HEK293 (cell line): ENCODE data around the gene LRFN2.

Experiments used
- CTCF ChIA-PET: fragments of 350-600 bp; formaldehyde crosslinking; extraction: SDS; loops from one replicate; lab custom pipeline; 2021; ENCODE audit warnings: antibody characterized with exemption; lab: Yijun Ruan, JAX
- POLR2A ChIA-PET: fragments of 300-600 bp; formaldehyde crosslinking; extraction: SDS; loops from one replicate; lab custom pipeline; 2020; ENCODE audit warnings: antibody characterized with exemption, inconsistent platforms; lab: Yijun Ruan, JAX
- H3K27ac ChIP-seq: fragments of 200-500 bp; sonication (Bioruptor generic); 2 replicates; pipeline ENCODE4 v1.5.1; 2014; ENCODE audit warnings: low read depth, low read length, control low read depth, inconsistent platforms; ENCODE audit errors: extremely low read depth
- H3K36me3 ChIP-seq, 2 experiments: fragments of 200-500 bp in 1 of 2; sonication (Bioruptor generic) in 1 of 2; 1 replicate in 1 of 2; 2 replicates in 1 of 2; pipeline ENCODE4 v1.5.1; 2014 to 2017; ENCODE audit warnings: inconsistent platforms in 2 of 2, low read length in 2 of 2; ENCODE audit not compliant: control insufficient read depth in 2 of 2, insufficient read depth in 1 of 2
- H3K4me1 ChIP-seq: fragments of 200-500 bp; sonication (Bioruptor generic); 2 replicates; pipeline ENCODE4 v1.5.1; 2014; ENCODE audit warnings: mild to moderate bottlenecking, low read length, inconsistent platforms; ENCODE audit not compliant: control insufficient read depth, insufficient read depth
- H3K4me3 ChIP-seq: 2 replicates; pipeline ENCODE4 v1.5.1; 2011; ENCODE audit warnings: low read depth, mild to moderate bottlenecking, control low read depth, low read length, moderate library complexity
- H3K9me3 ChIP-seq: fragments of 200-500 bp; sonication (Bioruptor generic); 2 replicates; pipeline ENCODE4 v1.5.1; 2014; ENCODE audit warnings: low read depth, low read length, inconsistent platforms; ENCODE audit not compliant: control insufficient read depth, insufficient read depth
- GLIS1 ChIP-seq: fragments of 450-650 bp; formaldehyde crosslinking; IDR thresholded peaks from 2 replicates; pipeline ENCODE4 v1.5.1; 2016; ENCODE audit warnings: missing biosample characterization, missing genetic modification characterization
- HOXD13 ChIP-seq: sonication (generic); formaldehyde crosslinking; IDR thresholded peaks from 2 replicates; pipeline ENCODE4 v1.8.0; 2022; ENCODE audit warnings: missing genetic modification reagents, borderline replicate concordance
- IKZF3 ChIP-seq: fragments of 450-650 bp; IDR thresholded peaks from 2 replicates; pipeline ENCODE4 v1.5.0; 2018; ENCODE audit warnings: missing biosample characterization, mild to moderate bottlenecking, missing genetic modification characterization, moderate library complexity
- KLF7 ChIP-seq: fragments of 450-650 bp; formaldehyde crosslinking; IDR thresholded peaks from 2 replicates; pipeline ENCODE4 v1.5.1; 2016; ENCODE audit warnings: missing biosample characterization, missing genetic modification characterization, borderline replicate concordance
- PRDM2 ChIP-seq: fragments of 450-650 bp; formaldehyde crosslinking; IDR thresholded peaks from 2 replicates; pipeline ENCODE4 v1.5.1; 2016; ENCODE audit warnings: missing biosample characterization, missing genetic modification characterization, borderline replicate concordance
- SCRT2 ChIP-seq: fragments of 450-650 bp; formaldehyde crosslinking; IDR thresholded peaks from 2 replicates; pipeline ENCODE4 v1.5.1; 2016; ENCODE audit warnings: missing biosample characterization, missing genetic modification characterization
- ZFP3 ChIP-seq: fragments of 450-650 bp; formaldehyde crosslinking; IDR thresholded peaks from 2 replicates; pipeline ENCODE4 v1.5.1; 2016; ENCODE audit warnings: low read depth, missing biosample characterization, missing genetic modification characterization
- ZNF239 ChIP-seq: fragments of 450-650 bp; formaldehyde crosslinking; IDR thresholded peaks from 2 replicates; pipeline ENCODE4 v1.5.1; 2016; ENCODE audit warnings: missing biosample characterization, missing genetic modification characterization
- ZNF24 ChIP-seq: fragments of 450-650 bp; formaldehyde crosslinking; IDR thresholded peaks from 2 replicates; pipeline ENCODE4 v1.5.1; 2016; ENCODE audit warnings: missing biosample characterization, missing genetic modification characterization
- ZNF26 ChIP-seq: fragments of 450-650 bp; formaldehyde crosslinking; IDR thresholded peaks from 2 replicates; pipeline ENCODE4 v1.5.1; 2016; ENCODE audit warnings: missing biosample characterization, missing genetic modification characterization
- ZNF48 ChIP-seq: fragments of 450-650 bp; formaldehyde crosslinking; IDR thresholded peaks from 2 replicates; pipeline ENCODE4 v1.5.1; 2016; ENCODE audit warnings: missing biosample characterization, missing genetic modification characterization
- ZNF571 ChIP-seq: fragments of 450-650 bp; formaldehyde crosslinking; IDR thresholded peaks from 2 replicates; pipeline ENCODE4 v1.5.0; 2017; ENCODE audit warnings: missing biosample characterization, missing genetic modification characterization
- ZNF600 ChIP-seq: fragments of 450-650 bp; formaldehyde crosslinking; IDR thresholded peaks from 2 replicates; pipeline ENCODE4 v1.5.1; 2016; ENCODE audit warnings: missing biosample characterization, missing genetic modification characterization
- ZNF664 ChIP-seq: fragments of 450-650 bp; formaldehyde crosslinking; IDR thresholded peaks from 2 replicates; pipeline ENCODE4 v1.5.1; 2016; ENCODE audit warnings: missing biosample characterization, missing genetic modification characterization
- ZNF701 ChIP-seq: fragments of 450-650 bp; formaldehyde crosslinking; IDR thresholded peaks from 2 replicates; pipeline ENCODE4 v1.5.1; 2016; ENCODE audit warnings: missing biosample characterization, missing genetic modification characterization
- ZSCAN30 ChIP-seq: fragments of 450-650 bp; IDR thresholded peaks from 2 replicates; pipeline ENCODE4 v1.5.1; 2018; ENCODE audit warnings: missing biosample characterization, mild to moderate bottlenecking, missing genetic modification characterization, moderate library complexity
- ZSCAN5A ChIP-seq: fragments of 450-650 bp; formaldehyde crosslinking; IDR thresholded peaks from 2 replicates; pipeline ENCODE4 v1.5.1; 2016; ENCODE audit warnings: missing biosample characterization, missing genetic modification characterization
- TF ChIP-seq, protein P1 (sequence below): fragments of 450-650 bp; formaldehyde crosslinking; conservative IDR thresholded peaks from 2 replicates; pipeline ENCODE4 v1.5.1; 2016; ENCODE audit warnings: low read depth, missing biosample characterization, missing genetic modification characterization
- TF ChIP-seq, protein P2 (sequence below): fragments of 450-650 bp; formaldehyde crosslinking; IDR thresholded peaks from 2 replicates; pipeline ENCODE4 v1.5.1; 2016; ENCODE audit warnings: missing biosample characterization, missing genetic modification characterization

The LRFN2 gene

GRCh38 chr6:40419377-40419776 lies 167.8 kb downstream of the LRFN2 start:
- Histone ChIP-seq H3K4me3 (no peak overlapping the region), H3K27ac (no peak overlapping the region), H3K9me3 (no peaks in the 10 kb centered on the region), H3K36me3 (no peaks in the 10 kb centered on the region), H3K4me1 (no peaks in the 10 kb centered on the region)
- ChIA-PET POLR2A (no interaction called here), CTCF (interaction anchor here (0.6 to 1.2 kb wide), 3 partner anchors 9 to 406 kb away, joined by 3 read pairs; no protein-coding TSS in a partner anchor)
- TF ChIP-seq SCRT2 (0 out of 2 replicates have a peak, but pooled peaks have one; percentile 27), ZNF701 (tag by site-specific recombination) (no peak)

DNA sequence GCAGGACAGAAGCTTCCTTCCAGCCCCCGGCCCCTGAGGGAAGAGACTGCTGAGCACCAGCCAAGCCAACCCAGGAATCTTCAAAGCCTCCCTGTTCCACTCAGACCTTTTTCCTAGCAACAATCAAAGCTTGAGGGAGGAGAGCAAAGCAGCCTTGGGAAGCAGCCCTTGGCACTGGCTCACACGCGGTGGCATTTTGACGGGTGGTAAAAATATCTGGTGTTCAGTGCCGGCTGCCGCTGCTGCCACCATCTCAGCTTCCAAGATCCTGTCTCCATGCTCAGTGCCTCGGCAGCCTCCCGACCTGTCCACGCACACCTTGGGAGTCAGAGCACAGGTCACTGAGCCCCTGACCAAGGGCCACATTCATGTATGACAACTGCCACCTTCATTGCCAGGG lies 170.1 kb downstream of the LRFN2 start:
- POLR2A ChIA-PET: no interaction called here
- no peak overlapping the region for H3K4me3 ChIP-seq
- no peaks in the 10 kb centered on the region for H3K36me3 ChIP-seq
- no peaks in the 10 kb centered on the region for H3K9me3 ChIP-seq
- no peaks in the 10 kb centered on the region for H3K4me1 ChIP-seq
- no peak overlapping the region for H3K27ac ChIP-seq
- CTCF ChIA-PET: no interaction called here
- no peak for TF ChIP-seq ZFP3 (tag by site-specific recombination)
- TF ChIP-seq GLIS1 (tag by site-specific recombination): no peak
- TF ChIP-seq ZNF664 (tag by site-specific recombination): no peak
- TF ChIP-seq, protein P1, sequence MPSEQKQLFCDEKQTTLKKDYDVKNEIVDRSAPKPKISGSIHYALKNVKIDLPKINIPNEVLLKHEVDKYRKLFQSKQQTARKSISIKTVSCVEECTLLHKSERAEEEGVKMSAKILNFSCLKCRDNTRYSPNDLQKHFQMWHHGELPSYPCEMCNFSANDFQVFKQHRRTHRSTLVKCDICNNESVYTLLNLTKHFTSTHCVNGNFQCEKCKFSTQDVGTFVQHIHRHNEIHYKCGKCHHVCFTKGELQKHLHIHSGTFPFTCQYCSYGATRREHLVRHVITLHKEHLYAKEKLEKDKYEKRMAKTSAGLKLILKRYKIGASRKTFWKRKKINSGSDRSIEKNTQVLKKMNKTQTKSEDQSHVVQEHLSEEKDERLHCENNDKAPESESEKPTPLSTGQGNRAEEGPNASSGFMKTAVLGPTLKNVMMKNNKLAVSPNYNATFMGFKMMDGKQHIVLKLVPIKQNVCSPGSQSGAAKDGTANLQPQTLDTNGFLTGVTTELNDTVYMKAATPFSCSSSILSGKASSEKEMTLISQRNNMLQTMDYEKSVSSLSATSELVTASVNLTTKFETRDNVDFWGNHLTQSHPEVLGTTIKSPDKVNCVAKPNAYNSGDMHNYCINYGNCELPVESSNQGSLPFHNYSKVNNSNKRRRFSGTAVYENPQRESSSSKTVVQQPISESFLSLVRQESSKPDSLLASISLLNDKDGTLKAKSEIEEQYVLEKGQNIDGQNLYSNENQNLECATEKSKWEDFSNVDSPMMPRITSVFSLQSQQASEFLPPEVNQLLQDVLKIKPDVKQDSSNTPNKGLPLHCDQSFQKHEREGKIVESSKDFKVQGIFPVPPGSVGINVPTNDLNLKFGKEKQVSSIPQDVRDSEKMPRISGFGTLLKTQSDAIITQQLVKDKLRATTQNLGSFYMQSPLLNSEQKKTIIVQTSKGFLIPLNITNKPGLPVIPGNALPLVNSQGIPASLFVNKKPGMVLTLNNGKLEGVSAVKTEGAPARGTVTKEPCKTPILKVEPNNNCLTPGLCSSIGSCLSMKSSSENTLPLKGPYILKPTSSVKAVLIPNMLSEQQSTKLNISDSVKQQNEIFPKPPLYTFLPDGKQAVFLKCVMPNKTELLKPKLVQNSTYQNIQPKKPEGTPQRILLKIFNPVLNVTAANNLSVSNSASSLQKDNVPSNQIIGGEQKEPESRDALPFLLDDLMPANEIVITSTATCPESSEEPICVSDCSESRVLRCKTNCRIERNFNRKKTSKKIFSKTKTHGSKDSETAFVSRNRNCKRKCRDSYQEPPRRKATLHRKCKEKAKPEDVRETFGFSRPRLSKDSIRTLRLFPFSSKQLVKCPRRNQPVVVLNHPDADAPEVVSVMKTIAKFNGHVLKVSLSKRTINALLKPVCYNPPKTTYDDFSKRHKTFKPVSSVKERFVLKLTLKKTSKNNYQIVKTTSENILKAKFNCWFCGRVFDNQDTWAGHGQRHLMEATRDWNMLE (tag by site-specific recombination): no peak
- TF ChIP-seq IKZF3 (tag by site-specific recombination): no peak
- TF ChIP-seq, protein P2, sequence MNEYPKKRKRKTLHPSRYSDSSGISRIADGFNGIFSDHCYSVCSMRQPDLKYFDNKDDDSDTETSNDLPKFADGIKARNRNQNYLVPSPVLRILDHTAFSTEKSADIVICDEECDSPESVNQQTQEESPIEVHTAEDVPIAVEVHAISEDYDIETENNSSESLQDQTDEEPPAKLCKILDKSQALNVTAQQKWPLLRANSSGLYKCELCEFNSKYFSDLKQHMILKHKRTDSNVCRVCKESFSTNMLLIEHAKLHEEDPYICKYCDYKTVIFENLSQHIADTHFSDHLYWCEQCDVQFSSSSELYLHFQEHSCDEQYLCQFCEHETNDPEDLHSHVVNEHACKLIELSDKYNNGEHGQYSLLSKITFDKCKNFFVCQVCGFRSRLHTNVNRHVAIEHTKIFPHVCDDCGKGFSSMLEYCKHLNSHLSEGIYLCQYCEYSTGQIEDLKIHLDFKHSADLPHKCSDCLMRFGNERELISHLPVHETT (tag by site-specific recombination): no peak
- TF ChIP-seq ZSCAN30 (tag by site-specific recombination): no peak
- no peak for TF ChIP-seq ZNF24 (tag by site-specific recombination)
- no peak for TF ChIP-seq PRDM2
- no peak for TF ChIP-seq ZNF600
- TF ChIP-seq ZNF26: no peak
- TF ChIP-seq ZNF571 (tag by site-specific recombination): no peak
- TF ChIP-seq ZNF239 (tag by site-specific recombination): no peak
- no peak for TF ChIP-seq ZSCAN5A (tag by site-specific recombination)
- TF ChIP-seq HOXD13 (CRISPR knock-in tag): no peak
- no peak for TF ChIP-seq ZNF48 (tag by site-specific recombination)
- TF ChIP-seq KLF7 (tag by site-specific recombination): no peak
